ENCODE data around the gene TSR3. TPM values are rescaled to one million over a fixed set of nuclear protein-coding genes. Genes with fewer than 3 reads are reported as not detected.

TSR3 gene
- 10 to 100 TPM; 64.9 to 67.4 TPM for total RNA-seq
- polyA plus RNA-seq (2013, experiment 1 of 2): 47.0 TPM
- 44.1 TPM for polyA plus RNA-seq (2013, experiment 2 of 2)
- long read RNA-seq, experiment 1, transcript TSR3-201 (6 exons, 1,243 nt): major isoform, 26 of 44 reads
- long read RNA-seq, experiment 1, partial matches to known transcripts: 15 of 44 reads
- long read RNA-seq, experiment 1, other reads (novel, unspliced or antisense): 3 of 44 reads
- long read RNA-seq, experiment 2, transcript TSR3-201 (6 exons, 1,243 nt): major isoform, 98 of 113 reads
- long read RNA-seq, experiment 2, partial matches to known transcripts: 2 of 113 reads
- long read RNA-seq, experiment 2, other reads (novel, unspliced or antisense): 13 of 113 reads
- long read RNA-seq, experiment 3, partial matches to known transcripts: 0 of 11 reads
- long read RNA-seq, experiment 3, other reads (novel, unspliced or antisense): 8 of 11 reads
- long read RNA-seq, experiment 4, partial matches to known transcripts: 1 of 1 reads
- long read RNA-seq, experiment 4, other reads (novel, unspliced or antisense): 0 of 1 reads

- Histone ChIP-seq H3K27ac (ENCODE audit: low read depth, low read length) (no peak within 1 kb of the TSS), H3K9me3 (ENCODE audit: control insufficient read depth, low read length) (no peaks in the 10 kb centered on the region), H3K27me3 (ENCODE audit: control insufficient read depth, insufficient read depth, low read length, poor library complexity, severe bottlenecking) (no peaks in the 10 kb centered on the region), H3K4me3 (ENCODE audit: low read length) (peak within 1 kb of the TSS; percentile 98), H3K4me1 (ENCODE audit: control insufficient read depth, insufficient read depth, low read length) (no peaks in the 10 kb centered on the region), H3K36me3 (ENCODE audit: control insufficient read depth, insufficient read depth, low read length) (peaks cover 17% of the 10 kb centered on the region), H3K9ac (ENCODE audit: extremely low read depth, low read length, poor library complexity, severe bottlenecking) (peak within 1 kb of the TSS; percentile 68)
- H3K9me3 Mint-ChIP-seq: no peaks in the 10 kb centered on the region
- peak; percentile 90 for DNase-seq
- peaks cover 9% of the 10 kb centered on the region for H3K4me1 Mint-ChIP-seq
- WGBS, 2 experiments (ENCODE audit: insufficient coverage in 1 of 2, insufficient read length in 1 of 2): 0% methylated on average over 6 to 98 of the region's 98 CpGs
- TF ChIP-seq CTCF (conservative IDR thresholded peaks at IDR 0.05): no peak
- H3K36me3 Mint-ChIP-seq (ENCODE audit: low read depth): peaks cover 10% of the 10 kb centered on the region
- peak within 1 kb of the TSS; percentile 73 for H3K4me3 Mint-ChIP-seq
- peak within 1 kb of the TSS; percentile 68 for H3K27ac Mint-ChIP-seq
- H3K27me3 Mint-ChIP-seq (ENCODE audit: insufficient read depth): no peaks in the 10 kb centered on the region
Measured at GRCh38 chr16:1351582-1352362, at the start of gene TSR3, which contains the start of gene GNPTG. Gene TSR3, minus strand, starts transcription at chr16:1351878. Its CDS starts 74 bp downstream, at chr16:1351804. Gene GNPTG, plus strand, starts transcription at chr16:1351931. Its CDS starts 35 bp downstream, at chr16:1351966.

GRCh38 chr16:1401061-1401757 is 49.5 kb upstream of the TSR3 start:
- peaks cover 9% of the 10 kb centered on the region for H3K36me3 ChIP-seq (ENCODE audit: control insufficient read depth, insufficient read depth, low read length)
- peak; percentile 57 for DNase-seq
- no peaks in the 10 kb centered on the region for H3K27me3 Mint-ChIP-seq (ENCODE audit: insufficient read depth)

More at GRCh38 chr16:1401061-1401757, 49.5 kb upstream of the TSR3 start:
- H3K36me3 Mint-ChIP-seq (ENCODE audit: low read depth): peaks cover 38% of the 10 kb centered on the region
- 94% methylated on average over 16 to 29 of the region's 29 CpGs for WGBS, 2 experiments (ENCODE audit: insufficient coverage in 1 of 2, insufficient read length in 1 of 2)
- no peaks in the 10 kb centered on the region for H3K9me3 ChIP-seq (ENCODE audit: control insufficient read depth, low read length)
- no peak overlapping the region for H3K9ac ChIP-seq (ENCODE audit: extremely low read depth, low read length, poor library complexity, severe bottlenecking)
- H3K4me1 ChIP-seq (ENCODE audit: control insufficient read depth, insufficient read depth, low read length): no peaks in the 10 kb centered on the region
- no peak overlapping the region for H3K4me3 ChIP-seq (ENCODE audit: low read length)
- H3K4me3 Mint-ChIP-seq: no peak overlapping the region
- H3K4me1 Mint-ChIP-seq: no peaks in the 10 kb centered on the region
- no peak overlapping the region for H3K27ac Mint-ChIP-seq
- no peaks in the 10 kb centered on the region for H3K9me3 Mint-ChIP-seq
- TF ChIP-seq CTCF (conservative IDR thresholded peaks at IDR 0.05): peak; percentile 28
- H3K27ac ChIP-seq (ENCODE audit: low read depth, low read length): no peak overlapping the region
- no peaks in the 10 kb centered on the region for H3K27me3 ChIP-seq (ENCODE audit: control insufficient read depth, insufficient read depth, low read length, poor library complexity, severe bottlenecking)

Data from endodermal cell (in vitro differentiated cells).